Left hindlimb (tissue), 1 donor: Measurements from ENCODE around the gene IQGAP3.
A peak's percentile ranks its signal among the peaks of the same experiment; 100 is the strongest.

Experiments
- DNase-seq: peaks from one replicate; pipeline ENCODE4 v3.0.0-alpha.2; 2018

The IQGAP3 gene

GRCh38 chr1:156505679-156506298 is 66.6 kb downstream of the IQGAP3 start:
- no peak for DNase-seq

GRCh38 chr1:156504821-156505678 is 67.3 kb downstream of the IQGAP3 start:
- DNase-seq: peak; percentile 99

GRCh38 chr1:156504438-156504813 is 67.9 kb downstream of the IQGAP3 start:
- DNase-seq: no peak

GRCh38 chr1:156503698-156504437 is 68.5 kb downstream of the IQGAP3 start:
- DNase-seq: no peak

GRCh38 chr1:156502894-156503697 is 69.3 kb downstream of the IQGAP3 start:
- DNase-seq: peak; percentile 83

- DNase-seq: no peak
Observed at GRCh38 chr1:156502391-156502893, 69.9 kb downstream of the IQGAP3 start.

- DNase-seq: peak; percentile 99
Observed at GRCh38 chr1:156500793-156501506, 71.4 kb downstream of the IQGAP3 start.

- no peak for DNase-seq
Observed at GRCh38 chr1:156500543-156500792, 71.9 kb downstream of the IQGAP3 start, which contains the start of gene MEF2D. TSS of gene MEF2D (minus strand) at chr1:156500775. CDS start at chr1:156483292, 17,483 bp downstream.

GRCh38 chr1:156499842-156500542 is 72.4 kb downstream of the IQGAP3 start:
- DNase-seq: peak; percentile 89

- peak; percentile 73 for DNase-seq
Observed at GRCh38 chr1:156499194-156499841, 73.0 kb downstream of the IQGAP3 start.

- no peak for DNase-seq
Observed at GRCh38 chr1:156498432-156499193, 73.8 kb downstream of the IQGAP3 start.

GRCh38 chr1:156497743-156498431 is 74.5 kb downstream of the IQGAP3 start:
- no peak for DNase-seq

GRCh38 chr1:156497078-156497742 is 75.2 kb downstream of the IQGAP3 start:
- no peak for DNase-seq

GRCh38 chr1:156496211-156496761 is 76.1 kb downstream of the IQGAP3 start:
- DNase-seq: no peak

GRCh38 chr1:156495401-156496140 is 76.8 kb downstream of the IQGAP3 start:
- DNase-seq: no peak

- DNase-seq: no peak
Observed at GRCh38 chr1:156494309-156494895, 78.0 kb downstream of the IQGAP3 start.

GRCh38 chr1:156493742-156494141 is 78.6 kb downstream of the IQGAP3 start:
- DNase-seq: no peak
